IMR-90 (cell line): Measurements from ENCODE around the gene SH3BP4. TPM values are rescaled to one million over a fixed set of nuclear protein-coding genes. Genes with fewer than 3 reads are reported as not detected.
A peak's percentile ranks its signal among the peaks of the same experiment; 100 is the strongest.

Experiments
- ATAC-seq: fragments of 200-7000 bp; cut with Tn5 transposase; 2 replicates; pipeline ENCODE4 v1.9.1; 2020; ENCODE audit warnings: low read depth, mild to moderate bottlenecking, moderate library complexity
- BruUV-seq: library from RNA; stranded (reverse); fragments of 400-500 nt; replicated peaks from 2 replicates; lab custom pipeline; 2021; lab: Mats Ljungman, UMichigan
- CTCF ChIA-PET: fragments of 300-600 bp; formaldehyde crosslinking; extraction: SDS; loops from one replicate; lab custom pipeline; 2021; ENCODE audit warnings: antibody characterized with exemption; lab: Yijun Ruan, JAX
- POLR2A ChIA-PET: fragments of 300-600 bp; sonication (Branson Sonifier 250); formaldehyde crosslinking; loops from one replicate; lab custom pipeline; 2022; ENCODE audit warnings: antibody characterized with exemption; ENCODE audit not compliant: unreplicated experiment; lab: Charles Lee
- DNase-seq: peaks from one replicate; pipeline ENCODE4 v3.0.0; 2013
- H2AFZ ChIP-seq: replicated peaks from 2 replicates; pipeline ENCODE3; 2013; ENCODE audit warnings: low read length, mild to moderate bottlenecking; ENCODE audit not compliant: poor library complexity
- H2AK5ac ChIP-seq: 2 replicates; pipeline ENCODE4 v1.6.1; 2013; ENCODE audit warnings: low read depth, low read length, inconsistent platforms
- H2AK9ac ChIP-seq: replicated peaks from 2 replicates; pipeline ENCODE3; 2013; ENCODE audit warnings: mild to moderate bottlenecking, low read depth, low read length, moderate library complexity; ENCODE audit not compliant: poor library complexity
- H2BK120ac ChIP-seq: 2 replicates; pipeline ENCODE4 v1.6.1; 2013; ENCODE audit warnings: low read depth, low read length, inconsistent platforms
- H2BK15ac ChIP-seq: 3 replicates; pipeline ENCODE4 v1.6.1; 2013; ENCODE audit warnings: low read depth, low read length, inconsistent platforms
- H2BK20ac ChIP-seq: 2 replicates; pipeline ENCODE4 v1.6.1; 2013; ENCODE audit warnings: low read depth, mild to moderate bottlenecking, inconsistent platforms, low read length, moderate library complexity
- H2BK5ac ChIP-seq: 2 replicates; pipeline ENCODE4 v1.6.1; 2013; ENCODE audit warnings: mild to moderate bottlenecking, low read depth, low read length, inconsistent platforms; ENCODE audit not compliant: poor library complexity, severe bottlenecking
- H3K14ac ChIP-seq: replicated peaks from 2 replicates; pipeline ENCODE4 v1.6.1; 2013; ENCODE audit warnings: low read depth, low read length, inconsistent platforms
- H3K18ac ChIP-seq: 2 replicates; pipeline ENCODE4 v1.6.1; 2013; ENCODE audit warnings: low read depth, low read length, control low read depth
- H3K23ac ChIP-seq: 2 replicates; pipeline ENCODE4 v1.6.1; 2013; ENCODE audit warnings: low read depth, low read length, inconsistent platforms
- H3K27ac ChIP-seq: 2 replicates; pipeline ENCODE4 v1.5.1; 2013; ENCODE audit warnings: mild to moderate bottlenecking, control low read depth, low read length; ENCODE audit not compliant: insufficient read depth
- H3K27me3 ChIP-seq: 2 replicates; pipeline ENCODE4 v1.6.1; 2013; ENCODE audit warnings: low read length; ENCODE audit not compliant: control insufficient read depth, insufficient read depth
- H3K36me3 ChIP-seq: 2 replicates; pipeline ENCODE4 v1.6.1; 2013; ENCODE audit warnings: low read length, mixed read lengths; ENCODE audit not compliant: control insufficient read depth, insufficient read depth
- H3K4ac ChIP-seq: 2 replicates; pipeline ENCODE4 v1.6.1; 2013; ENCODE audit warnings: low read depth, low read length, inconsistent platforms
- H3K4me1 ChIP-seq: 2 replicates; pipeline ENCODE4 v1.6.1; 2013; ENCODE audit warnings: low read length, mixed read lengths; ENCODE audit not compliant: control insufficient read depth, insufficient read depth
- H3K4me2 ChIP-seq: 2 replicates; pipeline ENCODE4 v1.6.1; 2013; ENCODE audit warnings: low read depth, mild to moderate bottlenecking, control low read depth, low read length, moderate library complexity
- H3K4me3 ChIP-seq: 2 replicates; pipeline ENCODE4 v1.5.1; 2013; ENCODE audit warnings: low read depth, mild to moderate bottlenecking, control low read depth, low read length, moderate library complexity; ENCODE audit not compliant: insufficient read depth
- H3K56ac ChIP-seq: 2 replicates; pipeline ENCODE4 v1.6.1; 2013; ENCODE audit warnings: low read length, inconsistent platforms; ENCODE audit not compliant: insufficient read depth; ENCODE audit errors: extremely low read depth
- H3K79me1 ChIP-seq, 2 experiments: 2 replicates each; pipeline ENCODE4 v1.6.1; 2013; ENCODE audit warnings: low read length in 2 of 2, inconsistent platforms in 1 of 2, low read depth in 1 of 2
- H3K9ac ChIP-seq: 2 replicates; pipeline ENCODE4 v1.6.1; 2013; ENCODE audit warnings: low read depth, low read length, control low read depth
- H3K9me1 ChIP-seq: 2 replicates; pipeline ENCODE4 v1.6.1; 2013; ENCODE audit warnings: low read length, inconsistent platforms; ENCODE audit not compliant: insufficient read depth
- H3K9me3 ChIP-seq: 2 replicates; pipeline ENCODE4 v1.6.1; 2013; ENCODE audit warnings: low read length; ENCODE audit not compliant: control insufficient read depth, insufficient read depth
- H4K20me1 ChIP-seq: 2 replicates; pipeline ENCODE4 v1.6.1; 2013; ENCODE audit warnings: low read length, inconsistent platforms; ENCODE audit not compliant: insufficient read depth
- H4K5ac ChIP-seq: 2 replicates; pipeline ENCODE4 v1.6.1; 2013; ENCODE audit warnings: mild to moderate bottlenecking, low read depth, low read length, control low read depth
- H4K8ac ChIP-seq, 2 experiments: 2 replicates each; pipeline ENCODE4 v1.6.1; 2013; ENCODE audit warnings: low read depth in 2 of 2, low read length in 2 of 2, control low read depth in 1 of 2, inconsistent platforms in 1 of 2
- H4K91ac ChIP-seq: 2 replicates; pipeline ENCODE4 v1.6.1; 2013; ENCODE audit warnings: low read depth, low read length, inconsistent platforms; ENCODE audit not compliant: insufficient read depth
- POLR2A ChIP-seq: IDR thresholded peaks from 2 replicates; pipeline ENCODE4 v1.6.1; 2012; ENCODE audit warnings: mild to moderate bottlenecking, low read depth, low read length
- RAD21 ChIP-seq: IDR thresholded peaks from 2 replicates; pipeline ENCODE4 v1.6.1; 2012; ENCODE audit warnings: low read length, improper control_type of control experiment
- WGBS, 2 experiments: methylation state at CpG; one replicate each; pipeline versions ENCODE4 v1.1.5 to v1.1.7; 2013; ENCODE audit warnings: missing lambda C conversion rate in 2 of 2; ENCODE audit not compliant: insufficient read length in 1 of 2; ENCODE audit errors: extremely low coverage in 2 of 2; 5-methylcytosine and 5-hydroxymethylcytosine counted together
- dilution Hi-C: fragments of 300-500 bp; cut with HindIII; formaldehyde crosslinking; loops from one replicate; pipeline ENCODE4 v1.14.3; 2018; ENCODE audit warnings: low sequenced_read_pairs; ENCODE audit not compliant: unreplicated experiment
- in situ Hi-C: fragments of 300-500 bp; cut with MboI; formaldehyde crosslinking; loops from 3 replicates; pipeline ENCODE4 v1.14.3; 2019; ENCODE audit warnings: low sequenced_read_pairs, inconsistent platforms, mixed read lengths
- intact Hi-C: fragments of 100-400 bp; cut with micrococcal nuclease; formaldehyde crosslinking; loops from 2 replicates; pipeline ENCODE4 v1.10.0; 2022
- polyA plus RNA-seq, 3 experiments: library from polyadenylated mRNA; depleted of rRNA; stranded (reverse); fragments of >200 nt; gene quantifications; 2 replicates each; pipeline ENCODE4 v1.2.3, GENCODE V29; 2012; ENCODE audit warnings: low replicate concordance in 1 of 3
- total RNA-seq: library from RNA; depleted of rRNA; stranded (reverse); fragments of >200 nt; gene quantifications from 2 replicates; pipeline ENCODE4 v1.2.3, GENCODE V29; 2012
- TF ChIP-seq, protein P1 (sequence below): conservative IDR thresholded peaks from 2 replicates; pipeline ENCODE4 v1.5.1; 2012; ENCODE audit warnings: mild to moderate bottlenecking, low read depth, low read length, improper control_type of control experiment

Gene SH3BP4
- total and polyA plus RNA-seq, 2 of the 4 experiments (the other 2 are of a cell fraction): 104 to 122 TPM

DNA sequence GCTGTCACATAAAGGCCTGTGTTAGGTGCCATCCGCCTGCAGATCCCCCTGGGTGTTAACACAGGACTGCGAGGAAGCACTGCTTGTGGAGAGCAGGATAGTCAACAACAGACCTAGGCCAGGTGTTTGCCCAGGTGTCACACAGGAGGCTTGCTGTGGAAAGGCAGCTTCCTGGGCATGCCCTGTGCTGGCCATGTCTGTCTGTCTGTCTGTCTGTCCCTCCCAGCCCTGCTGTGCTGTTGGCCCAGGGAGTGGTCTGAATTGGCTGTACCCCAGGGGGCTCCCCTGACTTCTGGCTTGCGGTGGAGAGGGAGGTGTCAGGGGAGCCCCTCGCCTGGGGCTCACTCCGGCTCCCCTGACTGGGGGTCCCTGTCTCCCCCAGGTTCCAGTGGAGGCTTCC, 53.2 kb downstream of the SH3BP4 start:
- H2AK5ac ChIP-seq: peak overlapping the region; percentile 57
- H3K9ac ChIP-seq: no peak overlapping the region
- peaks cover 0 to 85% of the 10 kb centered on the region in 2 experiments; a peak in 3 of 4 replicates for H3K79me1 ChIP-seq
- H4K5ac ChIP-seq: peak overlapping the region; percentile 28; the same call in 1 of the 2 replicates
- 0 out of 2 replicates have a peak overlapping the region, but pooled peaks have one; percentile 59 for H3K23ac ChIP-seq
- H3K4me2 ChIP-seq: no peak overlapping the region
- ATAC-seq (no peak), DNase-seq (no peak)
- peaks cover 64% of the 10 kb centered on the region for H3K4me1 ChIP-seq
- no CpG with 5 or more reads among the region's 5 CpGs for WGBS, 2 experiments
- H4K8ac ChIP-seq: no peak overlapping the region; a peak in 2 of 4 replicates
- no peak overlapping the region for H2AFZ ChIP-seq
- in situ Hi-C loops (no loop called here), intact Hi-C loops (no loop called here), dilution Hi-C loops (no loop called here)
- H4K20me1 ChIP-seq: peaks cover 98% of the 10 kb centered on the region
- H3K4ac ChIP-seq: 0 out of 2 replicates have a peak overlapping the region, but pooled peaks have one; percentile 46
- peak overlapping the region; percentile 22; the same call in 1 of the 2 replicates for H3K27ac ChIP-seq
- H2BK120ac ChIP-seq: no peak overlapping the region
- ChIA-PET POLR2A (no interaction called here), CTCF (no interaction called here)
- no peak overlapping the region for H3K56ac ChIP-seq
- no peaks in the 10 kb centered on the region for H3K9me3 ChIP-seq
- no peak overlapping the region; the same call in 1 of the 2 replicates for H3K14ac ChIP-seq
- H2BK15ac ChIP-seq: no peak overlapping the region
- no peak overlapping the region for H2AK9ac ChIP-seq
- no peak overlapping the region for H3K4me3 ChIP-seq
- peaks cover 77% of the 10 kb centered on the region for H3K9me1 ChIP-seq
- H2BK20ac ChIP-seq: no peak overlapping the region
- H3K18ac ChIP-seq: no peak overlapping the region
- TF ChIP-seq, protein P1, sequence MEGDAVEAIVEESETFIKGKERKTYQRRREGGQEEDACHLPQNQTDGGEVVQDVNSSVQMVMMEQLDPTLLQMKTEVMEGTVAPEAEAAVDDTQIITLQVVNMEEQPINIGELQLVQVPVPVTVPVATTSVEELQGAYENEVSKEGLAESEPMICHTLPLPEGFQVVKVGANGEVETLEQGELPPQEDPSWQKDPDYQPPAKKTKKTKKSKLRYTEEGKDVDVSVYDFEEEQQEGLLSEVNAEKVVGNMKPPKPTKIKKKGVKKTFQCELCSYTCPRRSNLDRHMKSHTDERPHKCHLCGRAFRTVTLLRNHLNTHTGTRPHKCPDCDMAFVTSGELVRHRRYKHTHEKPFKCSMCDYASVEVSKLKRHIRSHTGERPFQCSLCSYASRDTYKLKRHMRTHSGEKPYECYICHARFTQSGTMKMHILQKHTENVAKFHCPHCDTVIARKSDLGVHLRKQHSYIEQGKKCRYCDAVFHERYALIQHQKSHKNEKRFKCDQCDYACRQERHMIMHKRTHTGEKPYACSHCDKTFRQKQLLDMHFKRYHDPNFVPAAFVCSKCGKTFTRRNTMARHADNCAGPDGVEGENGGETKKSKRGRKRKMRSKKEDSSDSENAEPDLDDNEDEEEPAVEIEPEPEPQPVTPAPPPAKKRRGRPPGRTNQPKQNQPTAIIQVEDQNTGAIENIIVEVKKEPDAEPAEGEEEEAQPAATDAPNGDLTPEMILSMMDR: no peak
- TF ChIP-seq POLR2A (no peak), RAD21 (no peak)
- BruUV-seq: no TSS peak
- no peaks in the 10 kb centered on the region for H3K27me3 ChIP-seq
- peak overlapping the region; percentile 41 for H2BK5ac ChIP-seq
- peaks cover 49% of the 10 kb centered on the region for H3K36me3 ChIP-seq
- H4K91ac ChIP-seq: peak overlapping the region; percentile 5; the same call in 1 of the 2 replicates
